GM18907 (cell line): ENCODE data around the gene LPCAT1.

ENCODE experiments used
- ATAC-seq: cut with Tn5 transposase; IDR thresholded peaks from one replicate; pipeline ENCODE4 v1.9.1; 2021; ENCODE audit warnings: mild to moderate bottlenecking, moderate library complexity; ENCODE audit not compliant: unreplicated experiment

Gene LPCAT1

DNA sequence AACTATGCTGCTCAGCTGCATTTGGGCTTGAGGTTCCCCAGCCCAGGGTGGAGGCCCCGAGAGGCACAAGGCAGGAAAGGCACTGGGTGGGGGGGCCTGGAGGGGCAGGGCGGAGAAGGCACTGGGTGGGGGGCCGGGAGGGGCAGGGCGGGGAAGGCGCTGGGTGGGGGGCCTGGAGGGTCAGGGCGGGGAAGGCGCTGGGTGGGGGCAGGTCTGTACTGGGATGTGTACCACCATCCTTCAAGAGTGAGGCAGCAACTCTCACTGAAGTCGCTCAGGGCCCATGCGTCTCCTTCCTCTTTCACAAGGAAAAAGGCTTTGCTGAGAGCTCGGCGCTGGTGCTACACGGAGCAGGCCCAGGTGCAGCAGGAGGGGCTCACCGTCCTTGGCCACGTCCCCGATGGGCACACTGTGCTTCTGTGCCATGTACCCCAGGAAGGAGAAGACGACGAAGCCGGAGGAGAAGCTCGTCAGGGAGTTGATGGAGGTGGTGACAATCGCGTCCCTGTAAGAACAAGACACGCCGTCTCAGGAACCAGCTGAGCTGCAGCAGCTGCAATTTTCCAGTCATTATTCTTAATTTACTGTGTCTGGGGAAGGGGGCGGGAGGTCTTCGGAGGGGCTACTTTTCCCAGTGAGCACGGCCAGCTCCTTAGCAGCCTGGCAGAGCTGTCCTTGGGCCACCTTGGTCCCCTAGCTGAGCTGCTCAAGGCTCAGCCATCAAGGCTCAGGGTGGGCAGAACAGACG lies 109.3 kb downstream of the LPCAT1 start:
- ATAC-seq: no peak

DNA sequence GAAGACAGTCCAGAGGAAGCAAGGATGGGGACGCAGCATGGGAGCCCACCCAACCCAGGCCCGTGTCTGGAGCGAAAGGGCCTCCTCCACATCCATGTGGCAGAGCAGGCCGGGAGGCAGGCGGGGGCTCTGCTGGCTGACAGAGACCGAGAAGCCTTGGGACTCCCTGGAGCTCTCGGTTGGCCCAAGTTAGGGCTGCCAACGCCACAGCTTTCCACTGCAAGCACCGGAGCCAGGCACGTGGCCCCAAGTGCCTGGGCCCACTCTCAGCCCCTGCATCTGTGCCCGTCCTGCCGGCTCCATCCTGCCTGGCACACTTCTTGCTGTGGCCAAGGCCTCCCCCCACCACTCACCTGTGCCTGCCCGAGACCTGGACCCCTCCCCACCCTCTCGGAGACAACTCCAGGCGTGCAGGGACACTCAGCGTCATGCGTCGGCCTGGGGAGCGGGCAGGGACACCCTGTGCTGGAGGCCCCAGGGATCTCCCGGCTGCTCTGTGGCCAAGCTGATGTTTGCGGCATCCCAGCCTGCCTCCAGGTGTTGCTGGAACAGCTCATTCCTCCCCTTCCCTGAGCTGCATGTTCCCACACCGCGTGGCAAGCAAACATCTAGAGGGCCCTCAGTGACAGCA lies 110.0 kb downstream of the LPCAT1 start:
- ATAC-seq: no peak

DNA sequence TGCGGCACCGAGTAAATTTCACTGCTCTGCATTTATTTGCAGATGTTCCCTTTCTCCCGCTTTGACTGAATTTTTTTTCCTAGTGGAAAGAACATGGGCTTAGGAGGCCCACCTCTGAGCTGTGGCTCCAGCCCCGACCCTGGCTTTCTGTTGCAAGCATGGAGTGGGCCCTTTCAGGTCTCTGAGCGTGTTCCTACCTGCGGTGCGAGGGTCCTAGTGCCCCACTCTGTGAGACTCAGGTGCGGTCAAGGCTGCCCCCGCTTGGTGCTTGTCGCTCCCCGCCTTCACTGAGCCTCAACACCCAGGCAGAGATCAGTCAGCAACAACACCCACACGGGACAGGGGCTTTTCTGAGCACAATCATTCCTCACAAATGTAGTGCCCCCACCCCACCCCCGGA lies 110.5 kb downstream of the LPCAT1 start:
- no peak for ATAC-seq

DNA sequence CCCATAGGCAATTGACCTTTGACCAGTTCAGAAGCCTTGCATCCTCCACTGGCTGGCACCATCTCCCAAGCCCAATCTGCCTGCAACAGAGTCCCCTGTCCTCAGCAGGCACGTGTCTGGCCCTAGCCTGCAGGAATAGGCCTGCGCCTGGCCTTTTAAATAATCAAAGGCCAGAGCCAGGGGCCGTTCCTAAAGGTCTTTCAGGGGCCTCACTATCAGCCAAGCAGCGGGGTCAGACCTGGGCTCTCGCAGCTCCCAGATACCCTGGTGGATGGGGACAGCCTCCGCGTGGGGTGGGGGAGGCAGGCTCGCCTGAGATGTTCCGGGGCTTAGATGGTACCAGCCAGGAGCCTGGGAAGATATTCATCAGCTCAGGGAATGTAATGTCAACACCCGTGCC lies 111.1 kb downstream of the LPCAT1 start:
- ATAC-seq: no peak

DNA sequence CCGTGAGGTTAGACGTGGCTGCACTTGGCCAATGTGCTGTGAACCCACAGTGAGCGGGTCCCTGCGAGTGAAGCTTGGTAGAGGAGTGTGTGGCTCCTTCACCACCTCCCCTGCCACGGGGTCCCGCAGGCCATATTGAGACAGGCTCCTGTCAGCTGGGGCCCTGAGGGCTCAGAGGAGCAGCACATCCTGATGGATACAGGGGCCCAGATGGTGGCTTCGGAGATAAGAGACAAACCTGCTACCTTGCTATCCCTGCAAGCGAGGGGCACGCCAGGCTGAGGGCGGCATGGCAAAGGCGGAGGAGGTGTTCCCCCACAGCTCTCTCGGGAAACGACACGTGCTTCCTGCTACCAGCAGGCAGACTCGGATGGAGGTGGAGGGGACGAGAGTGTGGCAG lies 111.6 kb downstream of the LPCAT1 start:
- no peak for ATAC-seq
